Liver (tissue), 9 donors: ENCODE results near the gene TJP1. TPM values are rescaled to one million over a fixed set of nuclear protein-coding genes. Genes with fewer than 3 reads are reported as not detected.
A peak's percentile ranks its signal among the peaks of the same experiment; 100 is the strongest.

Source experiments
- DNase-seq: peaks from one replicate; pipeline ENCODE4 v3.0.0-alpha.2; 2017; ENCODE audit warnings: low spot score
- H3K27ac ChIP-seq, 2 donors: one replicate each; pipeline ENCODE4 v1.7.0; 2013; ENCODE audit warnings: inconsistent platforms in 2 of 2, low read length in 2 of 2, control low read depth in 1 of 2, low read depth in 1 of 2, mild to moderate bottlenecking in 1 of 2
- H3K27me3 ChIP-seq, 4 donors: one replicate each; pipeline versions ENCODE4 v1.6.1 to v1.7.0; 2013; ENCODE audit warnings: low read length in 3 of 4, inconsistent platforms in 1 of 4, mild to moderate bottlenecking in 1 of 4, moderate library complexity in 1 of 4; ENCODE audit not compliant: control insufficient read depth in 4 of 4, insufficient read depth in 4 of 4
- H3K36me3 ChIP-seq, 4 donors: one replicate each; pipeline versions ENCODE4 v1.6.1 to v1.7.0; 2013; ENCODE audit warnings: low read length in 3 of 4, mild to moderate bottlenecking in 3 of 4, low read depth in 1 of 4, moderate library complexity in 1 of 4; ENCODE audit not compliant: control insufficient read depth in 4 of 4, insufficient read depth in 3 of 4
- H3K4me1 ChIP-seq, 4 donors: one replicate each; pipeline versions ENCODE4 v1.6.1 to v1.7.0; 2013; ENCODE audit warnings: low read length in 3 of 4, mild to moderate bottlenecking in 3 of 4, moderate library complexity in 1 of 4; ENCODE audit not compliant: control insufficient read depth in 4 of 4, insufficient read depth in 4 of 4
- H3K4me3 ChIP-seq, 3 donors: one replicate each; pipeline versions ENCODE4 v1.6.1 to v1.7.0; 2013; ENCODE audit warnings: low read length in 3 of 3, control low read depth in 1 of 3, low read depth in 1 of 3, mild to moderate bottlenecking in 1 of 3
- H3K9ac ChIP-seq, 2 donors: one replicate each; pipeline ENCODE4 v1.7.0; 2013; ENCODE audit warnings: low read length in 2 of 2, mild to moderate bottlenecking in 2 of 2, moderate library complexity in 2 of 2, control low read depth in 1 of 2, low read depth in 1 of 2
- H3K9me3 ChIP-seq, 4 donors: one replicate each; pipeline versions ENCODE4 v1.6.1 to v1.7.0; 2013; ENCODE audit warnings: low read length in 3 of 4; ENCODE audit not compliant: control insufficient read depth in 4 of 4
- FOXA1 ChIP-seq: IDR thresholded peaks from 2 replicates; pipeline ENCODE4 v1.6.1; 2016; ENCODE audit warnings: antibody characterized with exemption
- FOXA2 ChIP-seq: IDR thresholded peaks from 2 replicates; pipeline ENCODE4 v1.6.1; 2016; ENCODE audit warnings: antibody characterized with exemption
- GABPA ChIP-seq, 2 donors: IDR thresholded peaks in 1 of 2; conservative IDR thresholded peaks in 1 of 2; 2 replicates each; pipeline ENCODE4 v1.6.1; 2016; ENCODE audit warnings: antibody characterized with exemption in 2 of 2, mild to moderate bottlenecking in 1 of 2, moderate library complexity in 1 of 2
- HNF4A ChIP-seq, 2 donors: conservative IDR thresholded peaks; 2 replicates each; pipeline ENCODE4 v1.6.1; 2016; ENCODE audit warnings: antibody characterized with exemption in 2 of 2, mild to moderate bottlenecking in 2 of 2
- HNF4G ChIP-seq: IDR thresholded peaks from 2 replicates; pipeline ENCODE4 v1.6.1; 2016; ENCODE audit warnings: antibody characterized with exemption
- JUND ChIP-seq, 2 donors: IDR thresholded peaks; 2 replicates each; pipeline ENCODE4 v1.6.1; 2016; ENCODE audit warnings: antibody characterized with exemption in 2 of 2
- RAD21 ChIP-seq, 2 donors: IDR thresholded peaks; 2 replicates each; pipeline ENCODE4 v1.6.1; 2016; ENCODE audit warnings: antibody characterized with exemption in 2 of 2, mild to moderate bottlenecking in 2 of 2
- RXRA ChIP-seq, 2 donors: IDR thresholded peaks; 2 replicates each; pipeline ENCODE4 v1.6.1; 2017 to 2018; ENCODE audit warnings: antibody characterized with exemption in 2 of 2, mild to moderate bottlenecking in 1 of 2
- TAF1 ChIP-seq: conservative IDR thresholded peaks from 2 replicates; pipeline ENCODE4 v1.6.1; 2016; ENCODE audit warnings: antibody characterized with exemption, mild to moderate bottlenecking
- YY1 ChIP-seq: IDR thresholded peaks from 2 replicates; pipeline ENCODE4 v1.6.1; 2016; ENCODE audit warnings: antibody characterized with exemption, mild to moderate bottlenecking
- WGBS: extraction: QIAGEN DNeasy Blood & Tissue Kit; methylation state at CpG from one replicate; pipeline ENCODE4 v1.1.7; 2013; 5-methylcytosine and 5-hydroxymethylcytosine counted together
- polyA plus RNA-seq, 2 donors: library from polyadenylated mRNA; stranded (reverse) in 1 of 2; unstranded in 1 of 2; fragments of 200-250 nt in 1 of 2; fragments of >200 nt in 1 of 2; fragmentation: Nextera tagmentation in 1 of 2; extraction: Ambion mirVana in 1 of 2; gene quantifications; one replicate each; pipeline versions ENCODE4 v1.2.1 to v1.2.3, GENCODE V29; 2013 to 2015
- total RNA-seq, 2 donors: library from RNA; depleted of rRNA; stranded (reverse); fragments of >200 nt; gene quantifications; one replicate each; pipeline ENCODE4 v1.2.3, GENCODE V29; 2014
- TF ChIP-seq, protein P1 (sequence below): IDR thresholded peaks from 2 replicates; pipeline ENCODE4 v1.6.1; 2016; ENCODE audit warnings: antibody characterized with exemption, mild to moderate bottlenecking
- TF ChIP-seq, protein P2 (sequence below): IDR thresholded peaks from 2 replicates; pipeline ENCODE4 v1.6.1; 2016; ENCODE audit warnings: antibody characterized with exemption
- TF ChIP-seq, protein P3 (sequence below): fragments of 150-350 bp; IDR thresholded peaks from 2 replicates; pipeline ENCODE4 v1.5.1; 2017; ENCODE audit warnings: improper control_type of control experiment, low read depth, low read length; ENCODE audit not compliant: missing input control
- donor health status: healthy.
- donor health status: healthy.
- donor health status: healthy.
- donor health status: healthy.
- donor health status: healthy.

The TJP1 gene
- total and polyA plus RNA-seq, 4 donors, result 12.6 to 40.4 (median 16.9) TPM

DNA sequence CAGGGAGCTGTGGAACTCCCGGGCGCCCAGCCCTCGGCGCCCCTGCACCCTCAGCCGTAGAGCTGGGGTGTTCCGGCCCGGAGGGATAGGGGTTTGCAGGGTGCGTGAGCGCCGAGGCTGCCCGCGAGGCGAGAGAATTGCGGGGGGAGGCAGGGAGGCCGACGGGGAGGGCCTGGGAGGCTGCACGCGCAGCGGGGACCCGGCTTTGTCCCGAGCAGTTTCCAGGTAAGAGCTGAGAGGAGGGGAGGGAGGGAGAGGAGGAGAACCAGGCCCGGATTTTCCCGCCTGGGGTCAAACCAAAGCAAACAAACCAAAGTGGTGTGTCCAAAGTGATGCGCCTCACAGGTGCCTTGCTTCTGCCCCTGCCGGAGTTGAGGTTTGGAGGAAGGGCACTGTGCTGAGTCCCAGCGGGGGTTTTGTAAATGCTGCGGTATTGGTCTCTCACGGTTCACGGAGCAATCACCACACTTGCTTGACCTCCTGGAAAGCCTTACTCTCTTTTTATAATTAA lies 146.4 kb downstream of the TJP1 start:
- TF ChIP-seq, protein P1, sequence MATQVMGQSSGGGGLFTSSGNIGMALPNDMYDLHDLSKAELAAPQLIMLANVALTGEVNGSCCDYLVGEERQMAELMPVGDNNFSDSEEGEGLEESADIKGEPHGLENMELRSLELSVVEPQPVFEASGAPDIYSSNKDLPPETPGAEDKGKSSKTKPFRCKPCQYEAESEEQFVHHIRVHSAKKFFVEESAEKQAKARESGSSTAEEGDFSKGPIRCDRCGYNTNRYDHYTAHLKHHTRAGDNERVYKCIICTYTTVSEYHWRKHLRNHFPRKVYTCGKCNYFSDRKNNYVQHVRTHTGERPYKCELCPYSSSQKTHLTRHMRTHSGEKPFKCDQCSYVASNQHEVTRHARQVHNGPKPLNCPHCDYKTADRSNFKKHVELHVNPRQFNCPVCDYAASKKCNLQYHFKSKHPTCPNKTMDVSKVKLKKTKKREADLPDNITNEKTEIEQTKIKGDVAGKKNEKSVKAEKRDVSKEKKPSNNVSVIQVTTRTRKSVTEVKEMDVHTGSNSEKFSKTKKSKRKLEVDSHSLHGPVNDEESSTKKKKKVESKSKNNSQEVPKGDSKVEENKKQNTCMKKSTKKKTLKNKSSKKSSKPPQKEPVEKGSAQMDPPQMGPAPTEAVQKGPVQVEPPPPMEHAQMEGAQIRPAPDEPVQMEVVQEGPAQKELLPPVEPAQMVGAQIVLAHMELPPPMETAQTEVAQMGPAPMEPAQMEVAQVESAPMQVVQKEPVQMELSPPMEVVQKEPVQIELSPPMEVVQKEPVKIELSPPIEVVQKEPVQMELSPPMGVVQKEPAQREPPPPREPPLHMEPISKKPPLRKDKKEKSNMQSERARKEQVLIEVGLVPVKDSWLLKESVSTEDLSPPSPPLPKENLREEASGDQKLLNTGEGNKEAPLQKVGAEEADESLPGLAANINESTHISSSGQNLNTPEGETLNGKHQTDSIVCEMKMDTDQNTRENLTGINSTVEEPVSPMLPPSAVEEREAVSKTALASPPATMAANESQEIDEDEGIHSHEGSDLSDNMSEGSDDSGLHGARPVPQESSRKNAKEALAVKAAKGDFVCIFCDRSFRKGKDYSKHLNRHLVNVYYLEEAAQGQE, result no peak
- no peak for TF ChIP-seq RAD21 (IDR thresholded peaks at IDR 0.05)
- no peak for TF ChIP-seq GABPA (IDR thresholded peaks at IDR 0.05 in 1 of 2, conservative IDR thresholded peaks at IDR 0.05 in 1 of 2)
- Histone ChIP-seq H3K27me3 (no peaks in the 10 kb centered on the region), H3K9ac (peak overlapping the region in 1 of 2 donors; percentile 20), H3K27ac (no peak overlapping the region), H3K9me3 (no peaks in the 10 kb centered on the region), H3K4me1 (peaks cover 4 to 24% (median 10%) of the 10 kb centered on the region in 4 donors), H3K4me3 (peak overlapping the region; percentile 18 to 72 (median 42)), H3K36me3 (no peaks in the 10 kb centered on the region)
- 39% methylated on average over 29 of the region's 29 CpGs for WGBS
- no peak for DNase-seq

DNA sequence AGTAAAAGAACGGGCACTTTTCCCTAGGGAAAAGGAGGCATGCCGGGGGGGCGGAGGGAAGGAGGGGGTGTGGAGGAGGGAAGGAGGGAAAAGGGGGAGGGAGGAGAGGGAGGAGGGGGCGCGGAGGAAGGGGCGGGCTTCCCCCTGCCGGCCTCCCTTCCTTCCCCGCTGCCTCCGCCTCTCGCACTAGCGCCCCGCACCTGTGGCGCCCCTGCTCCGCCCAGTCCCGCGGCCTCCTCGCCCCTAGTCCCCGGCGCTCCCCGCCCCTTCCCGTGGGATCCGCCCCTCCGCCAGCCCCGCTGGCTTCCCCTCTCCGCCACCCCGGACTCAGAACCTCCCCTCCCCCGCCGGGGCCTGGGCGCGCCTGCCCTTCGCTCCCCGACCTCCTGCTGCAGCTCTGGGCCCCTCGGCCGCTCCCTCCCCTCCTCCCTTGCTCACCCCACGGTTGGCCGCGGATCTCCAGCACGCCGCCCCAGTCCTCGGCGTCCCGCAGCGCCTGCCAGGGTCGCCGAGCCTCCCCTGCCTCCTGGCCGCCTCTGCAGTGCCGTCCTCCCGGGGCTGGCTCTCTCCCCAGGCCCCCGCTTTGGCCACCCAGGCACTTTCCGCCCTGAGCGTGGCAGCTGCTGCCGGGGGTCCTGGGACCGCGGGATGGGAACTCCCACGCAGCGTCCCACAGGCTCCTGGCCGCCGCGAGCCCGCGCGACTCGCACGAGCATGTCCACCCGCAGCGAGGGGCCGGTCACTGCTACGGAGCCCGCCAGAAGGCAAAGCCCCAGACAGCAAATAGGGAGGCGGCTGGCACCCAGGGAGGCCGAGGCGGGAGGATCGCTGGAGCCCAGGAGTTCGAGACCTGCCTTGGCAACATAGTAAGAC lies 147.4 kb downstream of the TJP1 start:
- H3K27me3 ChIP-seq, result no peaks in the 10 kb centered on the region

GRCh38 chr15:29672923-29673809 lies 149.1 kb downstream of the TJP1 start:
- no peaks in the 10 kb centered on the region for H3K9me3 ChIP-seq
- WGBS, result 77% methylated on average over 11 of the region's 11 CpGs
- peaks cover 12 to 35% (median 18%) of the 10 kb centered on the region in 4 donors for H3K4me1 ChIP-seq
- no peak overlapping the region for H3K4me3 ChIP-seq
- peak overlapping the region in 1 of 2 donors; percentile 44 for H3K27ac ChIP-seq
- H3K36me3 ChIP-seq, result no peaks in the 10 kb centered on the region
- H3K9ac ChIP-seq, result no peak overlapping the region
- DNase-seq, result no peak
- H3K27me3 ChIP-seq, result no peaks in the 10 kb centered on the region
- TF ChIP-seq GABPA (IDR thresholded peaks at IDR 0.05 in 1 of 2, conservative IDR thresholded peaks at IDR 0.05 in 1 of 2), result no peak
- TF ChIP-seq FOXA1, result no peak
- no peak for TF ChIP-seq TAF1
- no peak for TF ChIP-seq RXRA (IDR thresholded peaks at IDR 0.05)
- TF ChIP-seq, protein P1, result no peak
- TF ChIP-seq HNF4A (conservative IDR thresholded peaks at IDR 0.05), result no peak
- no peak for TF ChIP-seq HNF4G
- no peak for TF ChIP-seq FOXA2
- TF ChIP-seq JUND (IDR thresholded peaks at IDR 0.05), result no peak
- TF ChIP-seq, protein P2, sequence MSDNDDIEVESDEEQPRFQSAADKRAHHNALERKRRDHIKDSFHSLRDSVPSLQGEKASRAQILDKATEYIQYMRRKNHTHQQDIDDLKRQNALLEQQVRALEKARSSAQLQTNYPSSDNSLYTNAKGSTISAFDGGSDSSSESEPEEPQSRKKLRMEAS, result no peak
- TF ChIP-seq, protein P3, sequence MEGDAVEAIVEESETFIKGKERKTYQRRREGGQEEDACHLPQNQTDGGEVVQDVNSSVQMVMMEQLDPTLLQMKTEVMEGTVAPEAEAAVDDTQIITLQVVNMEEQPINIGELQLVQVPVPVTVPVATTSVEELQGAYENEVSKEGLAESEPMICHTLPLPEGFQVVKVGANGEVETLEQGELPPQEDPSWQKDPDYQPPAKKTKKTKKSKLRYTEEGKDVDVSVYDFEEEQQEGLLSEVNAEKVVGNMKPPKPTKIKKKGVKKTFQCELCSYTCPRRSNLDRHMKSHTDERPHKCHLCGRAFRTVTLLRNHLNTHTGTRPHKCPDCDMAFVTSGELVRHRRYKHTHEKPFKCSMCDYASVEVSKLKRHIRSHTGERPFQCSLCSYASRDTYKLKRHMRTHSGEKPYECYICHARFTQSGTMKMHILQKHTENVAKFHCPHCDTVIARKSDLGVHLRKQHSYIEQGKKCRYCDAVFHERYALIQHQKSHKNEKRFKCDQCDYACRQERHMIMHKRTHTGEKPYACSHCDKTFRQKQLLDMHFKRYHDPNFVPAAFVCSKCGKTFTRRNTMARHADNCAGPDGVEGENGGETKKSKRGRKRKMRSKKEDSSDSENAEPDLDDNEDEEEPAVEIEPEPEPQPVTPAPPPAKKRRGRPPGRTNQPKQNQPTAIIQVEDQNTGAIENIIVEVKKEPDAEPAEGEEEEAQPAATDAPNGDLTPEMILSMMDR, result no peak

More for the DNA sequence above, 147.4 kb downstream of the TJP1 start:
- H3K4me3 ChIP-seq, result peak overlapping the region; percentile 36 to 72 (median 67)
- H3K9ac ChIP-seq, result peak overlapping the region in 1 of 2 donors; percentile 20
- H3K4me1 ChIP-seq, result peaks cover 12 to 33% (median 18%) of the 10 kb centered on the region in 4 donors
- peak; percentile 73 for DNase-seq
- H3K9me3 ChIP-seq, result no peaks in the 10 kb centered on the region
- 3% methylated on average over 74 of the region's 74 CpGs for WGBS
- no peaks in the 10 kb centered on the region for H3K36me3 ChIP-seq
- peak overlapping the region; percentile 65 to 77 for H3K27ac ChIP-seq
- peak in 1 of 2 donors; percentile 10 for TF ChIP-seq RAD21 (IDR thresholded peaks at IDR 0.05)
- no peak for TF ChIP-seq YY1
